ENCODE results near the gene MAPKAP1.

The MAPKAP1 gene

DNA sequence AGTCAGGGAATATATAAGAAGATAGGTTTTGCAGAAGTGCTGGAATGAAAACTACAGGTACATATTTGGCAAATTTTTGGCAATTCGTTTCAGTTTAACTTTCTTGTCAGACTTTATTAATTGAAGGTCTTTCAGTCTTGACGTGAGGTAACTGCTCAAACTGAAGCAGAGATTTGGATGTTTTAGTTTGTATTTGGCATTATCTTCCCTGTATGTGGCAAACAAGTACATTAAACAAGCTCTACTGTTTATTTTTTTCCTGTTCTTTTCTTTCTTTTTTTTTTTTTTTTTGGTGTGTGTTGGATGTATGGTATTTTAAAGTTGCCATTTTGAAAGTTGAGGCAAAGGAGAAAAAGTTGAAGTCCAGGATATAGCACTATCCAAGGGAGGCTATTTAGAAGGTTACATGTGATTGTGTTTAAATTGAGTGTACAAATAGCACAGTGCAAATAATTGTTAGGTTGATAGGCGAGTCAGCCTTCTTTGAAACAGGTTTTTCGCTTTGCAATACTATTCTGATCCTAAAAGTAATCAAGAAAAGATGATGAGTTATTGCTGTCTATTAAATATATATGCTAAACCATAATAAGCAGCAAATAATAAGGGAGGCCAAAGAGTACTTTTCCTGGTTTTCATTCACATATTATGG, 42.4 kb upstream of the MAPKAP1 start:
- TF ChIP-seq, protein P1, sequence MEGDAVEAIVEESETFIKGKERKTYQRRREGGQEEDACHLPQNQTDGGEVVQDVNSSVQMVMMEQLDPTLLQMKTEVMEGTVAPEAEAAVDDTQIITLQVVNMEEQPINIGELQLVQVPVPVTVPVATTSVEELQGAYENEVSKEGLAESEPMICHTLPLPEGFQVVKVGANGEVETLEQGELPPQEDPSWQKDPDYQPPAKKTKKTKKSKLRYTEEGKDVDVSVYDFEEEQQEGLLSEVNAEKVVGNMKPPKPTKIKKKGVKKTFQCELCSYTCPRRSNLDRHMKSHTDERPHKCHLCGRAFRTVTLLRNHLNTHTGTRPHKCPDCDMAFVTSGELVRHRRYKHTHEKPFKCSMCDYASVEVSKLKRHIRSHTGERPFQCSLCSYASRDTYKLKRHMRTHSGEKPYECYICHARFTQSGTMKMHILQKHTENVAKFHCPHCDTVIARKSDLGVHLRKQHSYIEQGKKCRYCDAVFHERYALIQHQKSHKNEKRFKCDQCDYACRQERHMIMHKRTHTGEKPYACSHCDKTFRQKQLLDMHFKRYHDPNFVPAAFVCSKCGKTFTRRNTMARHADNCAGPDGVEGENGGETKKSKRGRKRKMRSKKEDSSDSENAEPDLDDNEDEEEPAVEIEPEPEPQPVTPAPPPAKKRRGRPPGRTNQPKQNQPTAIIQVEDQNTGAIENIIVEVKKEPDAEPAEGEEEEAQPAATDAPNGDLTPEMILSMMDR (IDR thresholded peaks at IDR 0.05): no peak

DNA sequence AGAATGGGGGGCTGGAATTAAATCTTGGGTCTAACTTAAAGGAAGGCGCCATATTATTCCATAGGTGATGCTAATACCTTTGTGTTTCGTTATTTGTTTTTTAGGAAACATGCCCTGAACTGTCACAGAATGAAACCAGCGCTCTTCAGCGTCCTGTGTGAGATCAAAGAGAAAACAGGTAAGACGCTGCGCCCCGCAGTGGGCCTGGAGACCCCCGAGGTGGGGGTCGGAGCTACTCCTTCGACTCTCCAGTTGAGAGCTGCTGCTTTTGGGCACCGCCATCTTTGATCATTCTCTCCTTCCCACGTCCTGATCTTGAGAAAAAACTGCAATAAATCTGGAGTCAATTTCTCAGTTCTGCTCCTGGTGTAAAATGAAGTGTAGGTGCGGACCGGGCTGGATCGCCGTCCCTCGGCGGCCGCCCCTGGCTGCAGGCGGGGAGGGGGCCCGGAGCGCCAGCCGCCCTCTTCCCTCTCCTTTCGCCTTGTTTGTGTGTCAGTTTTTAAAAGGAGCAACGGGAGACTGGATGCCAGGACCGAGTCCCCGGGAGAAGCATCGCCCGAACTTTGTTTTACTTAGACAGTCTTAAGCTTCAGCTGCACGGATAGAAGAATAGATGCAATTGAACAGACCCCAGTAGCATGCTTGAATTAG, 41.6 kb upstream of the MAPKAP1 start:
- TF ChIP-seq, protein P1 (IDR thresholded peaks at IDR 0.05): no peak

DNA sequence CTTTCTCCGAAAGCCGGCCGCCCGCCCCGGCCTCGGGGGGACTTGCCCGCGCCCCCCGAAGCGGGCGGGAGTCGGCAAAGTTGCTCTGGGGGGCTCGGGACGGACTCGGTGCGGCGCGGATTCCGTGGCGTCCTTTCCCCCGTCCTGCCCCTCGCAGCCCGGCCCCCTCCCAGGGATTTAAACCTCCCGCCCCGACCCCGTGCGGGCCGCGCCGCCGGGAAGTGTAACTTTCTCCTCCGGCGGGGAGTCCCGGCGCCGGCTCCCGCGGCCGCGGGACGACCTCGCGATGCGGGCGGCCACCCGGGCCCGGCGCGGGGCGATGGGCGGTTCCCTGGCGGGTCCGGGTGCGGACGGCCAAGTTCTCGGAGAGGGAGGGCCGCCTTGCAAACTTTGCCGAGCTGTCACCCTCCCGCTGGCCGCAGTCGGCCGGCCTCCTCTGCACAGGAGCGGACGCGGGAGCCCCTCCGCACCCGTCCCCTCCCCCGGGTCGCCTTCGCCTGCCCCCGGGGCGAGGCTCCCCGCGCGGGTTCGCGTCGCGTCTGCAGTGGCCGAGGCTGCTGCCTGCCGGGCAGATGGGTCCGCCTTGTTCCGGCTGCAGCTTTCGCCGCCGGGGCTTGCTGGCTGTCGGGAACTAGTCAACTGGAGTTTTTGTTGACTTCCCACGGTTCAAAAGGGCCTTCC, 40.9 kb upstream of the MAPKAP1 start:
- TF ChIP-seq, protein P1 (IDR thresholded peaks at IDR 0.05): no peak

DNA sequence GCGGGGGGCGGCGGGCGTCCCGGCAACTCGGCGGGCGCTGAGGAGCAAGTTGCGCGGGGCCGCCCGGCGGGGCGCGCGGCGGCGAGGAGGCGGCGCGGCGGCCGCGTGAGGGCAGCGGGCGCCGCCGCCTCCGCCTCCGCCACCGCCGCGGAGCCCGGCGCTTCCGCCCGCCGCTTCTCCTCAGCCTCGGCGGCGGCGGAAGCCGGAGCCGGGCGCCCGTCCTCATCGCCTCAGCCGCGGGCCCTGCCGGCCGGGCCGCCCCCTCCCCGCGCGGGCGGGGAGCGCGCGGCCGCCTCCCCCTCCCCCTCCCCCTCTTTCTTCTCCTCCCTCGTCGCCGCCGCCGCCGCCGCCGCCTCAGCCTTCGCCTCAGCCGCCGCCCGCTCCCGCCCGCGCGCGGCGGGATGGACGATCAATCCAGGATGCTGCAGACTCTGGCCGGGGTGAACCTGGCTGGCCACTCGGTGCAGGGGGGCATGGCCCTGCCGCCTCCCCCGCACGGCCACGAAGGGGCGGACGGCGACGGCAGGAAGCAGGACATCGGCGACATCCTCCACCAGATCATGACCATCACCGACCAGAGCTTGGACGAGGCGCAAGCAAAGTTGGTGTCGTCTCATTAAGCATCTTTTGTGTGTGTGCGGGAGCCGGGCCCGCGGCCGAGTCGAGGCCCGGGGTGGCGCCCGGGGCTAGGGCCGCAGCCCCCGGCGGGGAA, 40.2 kb upstream of the MAPKAP1 start, which contains the start of gene PBX3:
TSS of gene PBX3 (plus strand) at position 321 of the 712 bp plus-strand sequence.
- TF ChIP-seq, protein P1 (IDR thresholded peaks at IDR 0.05): no peak

DNA sequence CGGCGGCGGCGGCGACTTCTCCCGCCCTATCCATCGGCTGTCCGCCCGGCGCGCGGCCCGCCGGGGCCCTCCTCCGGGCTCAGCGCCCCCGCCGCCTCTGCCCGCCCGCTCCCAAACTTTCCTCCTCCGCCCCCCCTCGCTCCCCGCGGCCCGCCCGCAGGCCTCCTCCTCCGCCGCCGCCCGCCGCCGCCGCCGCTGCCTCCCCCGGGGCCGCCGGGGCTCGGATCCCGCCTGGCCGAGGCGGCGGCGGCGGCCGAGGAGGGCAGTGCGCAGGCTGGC, 39.7 kb upstream of the MAPKAP1 start:
- TF ChIP-seq, protein P1 (IDR thresholded peaks at IDR 0.05): no peak

DNA sequence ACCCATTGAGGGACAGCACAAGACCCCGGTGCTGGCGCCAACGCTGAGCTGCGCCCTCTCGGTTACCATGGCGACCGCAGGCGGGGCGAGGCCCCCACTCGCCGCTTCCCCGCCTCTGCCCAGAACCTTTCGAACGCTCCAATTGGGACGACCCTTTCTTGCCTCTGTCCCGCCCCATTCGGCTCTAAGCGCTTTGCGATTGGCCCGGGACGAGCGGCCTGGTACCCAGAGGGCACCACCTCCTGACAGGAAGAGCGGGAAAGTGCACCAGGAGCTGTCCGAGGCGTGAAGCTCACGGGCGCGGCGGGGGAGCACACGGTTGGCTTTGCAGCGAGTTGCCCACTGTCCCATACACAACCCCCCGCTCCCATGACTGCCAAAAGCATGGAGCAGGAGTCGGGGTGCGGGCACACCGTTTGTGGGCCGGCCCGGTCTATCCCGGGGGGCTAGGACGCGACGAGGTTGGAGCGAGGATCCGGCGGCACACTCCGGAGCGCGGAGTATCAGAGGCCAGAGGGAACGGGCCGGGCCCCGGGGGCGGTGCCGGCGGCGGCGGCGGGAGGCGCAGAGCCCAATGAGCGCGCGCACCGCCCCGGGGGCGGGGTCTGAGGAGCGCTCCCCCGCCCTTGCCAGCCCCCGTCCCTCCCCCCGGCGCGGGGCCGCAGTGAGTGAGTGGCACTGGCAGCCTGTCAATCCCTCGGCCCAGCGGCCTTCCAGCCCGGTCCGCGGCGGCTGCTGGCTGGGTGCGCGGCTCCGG, 39.2 kb upstream of the MAPKAP1 start:
- TF ChIP-seq, protein P1 (IDR thresholded peaks at IDR 0.05): no peak

DNA sequence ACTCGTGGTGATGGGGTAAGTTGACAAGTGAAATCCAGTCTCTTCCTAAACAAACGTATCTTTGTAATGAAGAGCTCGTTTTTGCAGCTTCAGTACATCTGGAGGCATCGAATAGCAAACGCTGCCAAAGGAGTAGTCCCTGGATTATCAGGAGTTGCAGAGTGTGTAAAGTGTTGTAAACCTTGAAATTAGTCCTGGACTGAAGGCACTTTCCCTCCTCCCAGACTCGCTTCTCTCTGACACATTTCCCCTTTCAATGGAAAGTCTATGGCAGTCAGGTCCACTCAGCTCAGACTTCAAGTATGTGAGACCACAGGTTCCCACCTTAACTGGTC, 38.6 kb upstream of the MAPKAP1 start:
- TF ChIP-seq, protein P1 (IDR thresholded peaks at IDR 0.05): no peak
